ENCODE measurements around the gene USP54.

- TF ChIP-seq POLR2AphosphoS5 (IDR thresholded peaks at IDR 0.05) (no peak), POLR2A (IDR thresholded peaks at IDR 0.05) (no peak)
These were observed 61.9 kb downstream of the USP54 start for GRCh38 chr10:73529089-73529832.
